ENCODE results near the gene ZNF329.

Gene ZNF329

DNA sequence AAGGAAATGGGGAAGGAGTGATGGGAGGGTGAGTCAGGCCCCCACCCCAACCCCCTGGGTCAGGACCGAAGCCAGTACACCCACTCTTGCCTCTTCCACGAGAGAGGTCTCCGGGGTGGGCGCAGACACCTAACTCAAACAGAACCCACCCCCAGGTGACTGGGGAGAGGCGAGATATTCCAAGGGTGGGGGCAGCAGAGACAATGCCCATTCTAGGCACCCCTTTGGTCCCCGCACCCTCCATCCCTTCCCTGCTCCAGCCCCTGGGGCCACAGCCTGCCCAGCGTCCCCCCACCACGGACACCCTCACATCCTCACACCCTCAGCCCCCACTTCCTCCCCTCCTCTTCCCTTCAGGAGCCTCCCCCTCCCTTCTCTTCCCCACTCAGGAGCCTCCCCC, 53.2 kb downstream of the ZNF329 start:
- TF ChIP-seq, protein P1, sequence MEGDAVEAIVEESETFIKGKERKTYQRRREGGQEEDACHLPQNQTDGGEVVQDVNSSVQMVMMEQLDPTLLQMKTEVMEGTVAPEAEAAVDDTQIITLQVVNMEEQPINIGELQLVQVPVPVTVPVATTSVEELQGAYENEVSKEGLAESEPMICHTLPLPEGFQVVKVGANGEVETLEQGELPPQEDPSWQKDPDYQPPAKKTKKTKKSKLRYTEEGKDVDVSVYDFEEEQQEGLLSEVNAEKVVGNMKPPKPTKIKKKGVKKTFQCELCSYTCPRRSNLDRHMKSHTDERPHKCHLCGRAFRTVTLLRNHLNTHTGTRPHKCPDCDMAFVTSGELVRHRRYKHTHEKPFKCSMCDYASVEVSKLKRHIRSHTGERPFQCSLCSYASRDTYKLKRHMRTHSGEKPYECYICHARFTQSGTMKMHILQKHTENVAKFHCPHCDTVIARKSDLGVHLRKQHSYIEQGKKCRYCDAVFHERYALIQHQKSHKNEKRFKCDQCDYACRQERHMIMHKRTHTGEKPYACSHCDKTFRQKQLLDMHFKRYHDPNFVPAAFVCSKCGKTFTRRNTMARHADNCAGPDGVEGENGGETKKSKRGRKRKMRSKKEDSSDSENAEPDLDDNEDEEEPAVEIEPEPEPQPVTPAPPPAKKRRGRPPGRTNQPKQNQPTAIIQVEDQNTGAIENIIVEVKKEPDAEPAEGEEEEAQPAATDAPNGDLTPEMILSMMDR (conservative IDR thresholded peaks at IDR 0.05; ENCODE audit: control insufficient read depth, insufficient read depth, low read depth, low read length): no peak
- peak overlapping the region; percentile 76 for H3K4me3 ChIP-seq (ENCODE audit: control insufficient read depth, low read depth, low read length)
- DNase-seq (ENCODE audit: low read depth): no peak

DNA sequence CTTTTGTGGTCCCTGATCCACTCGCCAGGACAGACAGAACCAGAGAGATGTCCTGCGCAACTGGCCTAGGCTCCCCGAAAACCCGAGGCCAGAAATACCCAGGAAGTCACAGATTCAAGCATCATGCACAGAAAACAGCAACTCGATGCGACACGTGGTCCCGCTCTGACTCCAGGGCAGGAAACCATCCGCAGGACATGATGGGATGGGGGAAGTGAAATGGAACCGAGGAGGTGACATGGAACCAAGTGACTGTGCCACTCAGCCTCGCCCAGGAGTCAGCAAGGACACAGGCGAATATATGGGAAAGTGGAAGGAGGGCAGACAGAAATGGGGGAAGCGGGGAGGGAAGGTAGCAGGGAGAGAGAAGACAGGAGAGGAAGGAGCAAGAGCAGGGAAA, 53.7 kb downstream of the ZNF329 start:
- TF ChIP-seq, protein P1 (conservative IDR thresholded peaks at IDR 0.05; ENCODE audit: control insufficient read depth, insufficient read depth, low read depth, low read length): no peak
- DNase-seq (ENCODE audit: low read depth): no peak
- no peak overlapping the region for H3K4me3 ChIP-seq (ENCODE audit: control insufficient read depth, low read depth, low read length)

DNA sequence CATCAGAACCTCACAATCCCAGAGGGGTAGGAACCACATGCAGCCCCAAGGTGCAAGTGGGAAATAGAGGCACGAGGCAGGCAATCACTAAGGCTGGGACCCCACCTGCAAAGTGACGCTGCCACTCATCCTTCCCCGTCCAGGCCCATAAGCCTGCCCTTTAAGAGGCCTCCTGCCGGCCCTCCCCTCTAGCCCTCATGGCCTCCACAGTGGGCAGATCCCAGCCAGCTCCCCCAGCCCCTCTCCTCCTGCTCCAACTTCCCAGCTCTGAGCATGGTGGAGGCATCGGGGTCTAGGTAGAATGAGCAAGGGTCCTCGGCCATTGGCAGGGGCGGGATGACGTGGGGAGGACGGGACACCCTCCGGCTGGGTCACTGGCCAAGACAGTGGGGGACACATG, 55.3 kb downstream of the ZNF329 start:
- TF ChIP-seq, protein P1 (conservative IDR thresholded peaks at IDR 0.05; ENCODE audit: control insufficient read depth, insufficient read depth, low read depth, low read length): no peak
- DNase-seq (ENCODE audit: low read depth): no peak
- H3K4me3 ChIP-seq (ENCODE audit: control insufficient read depth, low read depth, low read length): no peak overlapping the region

DNA sequence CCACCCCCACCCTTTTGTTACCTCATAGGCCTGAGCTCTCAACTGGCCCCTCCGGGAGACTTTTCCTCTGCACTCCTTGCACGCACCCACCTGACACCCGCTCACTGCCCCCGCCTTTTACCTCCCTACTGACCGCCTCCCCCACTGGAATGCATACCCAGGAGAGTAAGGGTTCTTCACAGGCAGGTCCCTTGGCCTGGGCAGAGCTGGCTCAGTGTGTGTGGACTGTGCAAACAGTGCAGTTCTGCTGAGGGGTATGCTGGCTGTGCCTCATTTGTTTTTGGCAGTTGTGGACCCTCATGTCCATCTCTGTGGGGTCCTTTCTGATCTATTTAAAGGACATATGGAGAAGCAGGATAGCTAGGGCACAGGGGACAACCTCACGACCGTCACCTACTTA, 57.5 kb downstream of the ZNF329 start:
- TF ChIP-seq, protein P1 (conservative IDR thresholded peaks at IDR 0.05; ENCODE audit: control insufficient read depth, insufficient read depth, low read depth, low read length): no peak
- no peak for DNase-seq (ENCODE audit: low read depth)
- no peak overlapping the region for H3K4me3 ChIP-seq (ENCODE audit: control insufficient read depth, low read depth, low read length)

DNA sequence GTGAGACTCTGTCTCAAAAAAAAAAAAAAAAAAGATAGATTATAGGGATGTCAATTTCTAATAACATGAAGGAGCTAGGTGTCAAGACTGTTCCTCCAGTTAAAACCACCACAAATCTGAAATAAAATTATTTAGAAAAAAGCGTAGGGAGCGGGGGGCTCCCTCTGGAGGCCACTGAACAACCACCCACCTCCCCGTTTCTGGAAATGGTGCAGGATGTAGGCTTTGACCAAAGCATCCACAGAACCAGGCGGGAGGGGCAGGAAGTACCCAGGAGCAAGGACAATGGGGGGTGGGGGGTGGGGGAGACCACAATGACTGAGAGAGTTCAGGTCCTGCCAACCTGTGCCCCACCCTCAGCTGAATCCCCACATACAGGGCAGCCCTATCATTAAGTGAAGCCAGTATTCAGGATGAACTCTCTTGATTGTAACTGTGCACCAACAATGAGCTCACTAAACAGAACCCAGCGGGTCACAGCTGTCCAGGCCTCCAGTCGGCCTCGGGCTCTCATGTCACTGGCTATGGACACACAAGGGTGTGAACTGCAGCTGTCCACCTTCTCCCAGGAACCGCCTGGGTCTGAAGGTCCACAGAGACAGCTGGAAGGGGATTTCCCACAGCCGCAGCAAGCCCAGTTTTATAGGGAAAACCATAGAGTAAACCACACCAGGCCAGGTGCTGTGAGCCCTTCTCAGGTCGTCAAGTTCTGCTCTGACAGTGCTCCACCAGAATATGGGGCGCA, 59.2 kb downstream of the ZNF329 start:
- DNase-seq (ENCODE audit: low read depth): no peak
- H3K4me3 ChIP-seq (ENCODE audit: control insufficient read depth, low read depth, low read length): no peak overlapping the region
- TF ChIP-seq, protein P1 (conservative IDR thresholded peaks at IDR 0.05; ENCODE audit: control insufficient read depth, insufficient read depth, low read depth, low read length): no peak

DNA sequence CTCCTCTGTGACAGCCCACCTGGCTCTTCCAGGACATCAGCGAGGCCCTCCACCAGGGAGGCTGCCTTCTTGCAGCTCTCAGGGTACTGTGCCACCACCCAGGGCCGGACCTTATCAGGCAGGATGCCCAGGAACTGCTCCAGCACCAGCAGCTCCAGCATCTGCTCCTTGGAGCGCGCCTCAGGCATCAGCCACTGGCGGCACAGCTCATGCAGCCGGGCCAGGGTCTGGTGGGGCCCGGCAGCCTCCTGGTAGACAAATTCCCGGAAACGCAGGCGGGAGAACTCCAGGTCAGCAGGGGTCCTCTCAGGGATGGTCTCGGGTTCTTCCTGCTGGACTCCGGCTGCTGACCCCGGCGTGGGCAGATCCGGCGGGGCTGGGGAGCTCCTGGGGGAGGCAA, 60.7 kb downstream of the ZNF329 start:
- TF ChIP-seq, protein P1 (conservative IDR thresholded peaks at IDR 0.05; ENCODE audit: control insufficient read depth, insufficient read depth, low read depth, low read length): no peak
- no peak overlapping the region for H3K4me3 ChIP-seq (ENCODE audit: control insufficient read depth, low read depth, low read length)
- no peak for DNase-seq (ENCODE audit: low read depth)

Measured in fibroblast of mammary gland (primary cell).